GM23338 (cell line): ENCODE measurements around the gene GPC6.

ENCODE experiments used
- CREB1 ChIP-seq: fragments of 250-450 bp; sonication (Bioruptor Pico); IDR thresholded peaks from 2 replicates; pipeline ENCODE4 v1.5.0; 2020; ENCODE audit warnings: low read depth, mild to moderate bottlenecking, moderate library complexity
- CTCF ChIP-seq, 2 experiments: fragments of 200-600 bp in 1 of 2; sonication (generic) in 1 of 2; conservative IDR thresholded peaks; 2 replicates each; pipeline versions ENCODE4 v1.5.1 to v1.6.1; 2016 to 2017; ENCODE audit warnings: antibody characterized with exemption in 2 of 2, low read depth in 2 of 2, mild to moderate bottlenecking in 2 of 2, moderate library complexity in 1 of 2
- EZH2 ChIP-seq: fragments of 200-600 bp; sonication (generic); IDR thresholded peaks from one replicate; pipeline ENCODE4 v1.8.0; 2017; ENCODE audit warnings: antibody characterized with exemption, mild to moderate bottlenecking, low read depth; ENCODE audit not compliant: unreplicated experiment
- EZH2phosphoT487 ChIP-seq: fragments of 200-600 bp; sonication (generic); IDR thresholded peaks from one replicate; pipeline ENCODE4 v1.8.1; 2018; ENCODE audit warnings: antibody characterized with exemption; ENCODE audit not compliant: unreplicated experiment
- JUNB ChIP-seq: IDR thresholded peaks from one replicate; pipeline ENCODE4 v1.6.1; 2016; ENCODE audit warnings: antibody characterized with exemption; ENCODE audit not compliant: unreplicated experiment
- POLR2AphosphoS5 ChIP-seq: IDR thresholded peaks from 2 replicates; pipeline ENCODE4 v1.6.1; 2016; ENCODE audit warnings: antibody characterized with exemption, low read depth
- REST ChIP-seq: IDR thresholded peaks from one replicate; pipeline ENCODE4 v1.6.1; 2018; ENCODE audit warnings: antibody characterized with exemption; ENCODE audit not compliant: unreplicated experiment
- STAT1 ChIP-seq: IDR thresholded peaks from one replicate; pipeline ENCODE4 v1.6.1; 2016; ENCODE audit warnings: antibody characterized with exemption; ENCODE audit not compliant: unreplicated experiment
- ZNF114 ChIP-seq: fragments of 250-450 bp; sonication (Bioruptor Pico); IDR thresholded peaks from 2 replicates; pipeline ENCODE4 v1.5.0; 2020; ENCODE audit warnings: mild to moderate bottlenecking, moderate library complexity
- ZNF331 ChIP-seq: fragments of 250-450 bp; sonication (Bioruptor Pico); IDR thresholded peaks from 2 replicates; pipeline ENCODE4 v1.5.0; 2020; ENCODE audit warnings: low read depth, mild to moderate bottlenecking, moderate library complexity

DNA sequence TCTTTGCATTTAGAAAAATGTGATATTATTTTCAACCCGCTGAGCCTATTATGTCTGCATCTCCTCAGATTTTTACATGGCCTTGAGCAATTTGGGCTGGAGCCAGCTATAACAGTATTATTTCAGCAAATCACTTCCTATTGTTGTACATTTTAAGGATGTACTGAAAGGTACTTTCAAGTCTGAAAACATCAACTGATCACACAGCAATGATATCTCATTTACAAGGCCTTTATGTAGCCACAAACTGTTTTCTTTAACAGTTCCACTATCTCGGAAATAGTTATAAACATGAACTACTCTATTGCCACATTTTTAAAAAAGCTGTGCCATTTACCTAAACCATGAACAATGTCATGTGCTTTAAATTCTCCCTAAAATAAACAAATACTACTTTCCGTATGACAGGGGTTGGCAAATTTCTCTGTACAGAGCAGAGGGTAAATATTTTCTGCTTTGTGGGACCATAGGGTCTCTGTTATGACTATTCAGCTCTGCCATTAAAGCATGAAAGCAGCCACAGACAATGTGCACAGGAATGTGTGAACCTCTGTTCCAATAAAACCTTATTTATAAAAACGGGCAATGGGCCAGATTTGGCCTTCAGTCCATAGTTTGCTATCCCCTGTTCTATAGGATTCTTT is 560.4 kb downstream of the GPC6 start:
- TF ChIP-seq CTCF (conservative IDR thresholded peaks at IDR 0.05; ENCODE audit: low read depth in 2 of 2) (no peak), STAT1 (no peak), EZH2 (no peak), EZH2phosphoT487 (no peak), ZNF114 (CRISPR knock-in tag) (no peak), POLR2AphosphoS5 (no peak), JUNB (no peak), CREB1 (no peak), REST (no peak), ZNF331 (no peak)
